Activated CD4-positive, alpha-beta T cell treated with anti-CD3 and anti-CD28 coated beads, Interleukin-2, amount 50 U/mL, for 1 hour (primary cell): ENCODE data around the gene EML2.
"Not testable (repeated sequence)": the region's sequence is repeated elsewhere in the genome, so short reads cannot be mapped to it uniquely, and the experiment has no call there.

ENCODE experiments used
- DNase-seq: peaks from one replicate; pipeline ENCODE4 v3.0.0-alpha.2; 2020

The EML2 gene

GRCh38 chr19:45615795-45616703, 23.1 kb downstream of the EML2 start:
- DNase-seq: peak; percentile 79

- DNase-seq: not testable (repeated sequence)
These were observed 24.1 kb downstream of the EML2 start for GRCh38 chr19:45615056-45615455.

GRCh38 chr19:45613926-45614725, 25.1 kb downstream of the EML2 start:
- no peak for DNase-seq

- no peak for DNase-seq
These were observed 30.2 kb downstream of the EML2 start for GRCh38 chr19:45608948-45609347.

- peak; percentile 25 for DNase-seq
These were observed 31.8 kb downstream of the EML2 start for GRCh38 chr19:45607071-45608029.

GRCh38 chr19:45601524-45602374, 37.4 kb downstream of the EML2 start, which contains the start of gene GPR4:
GPR4 (minus strand) TSS chr19:45602212; CDS start chr19:45591866, 10,346 bp downstream.
- DNase-seq: no peak

GRCh38 chr19:45601115-45601514, 38.1 kb downstream of the EML2 start:
- DNase-seq: no peak

- no peak for DNase-seq
These were observed 38.8 kb downstream of the EML2 start for GRCh38 chr19:45600340-45600885.

GRCh38 chr19:45599286-45599685, 39.9 kb downstream of the EML2 start:
- DNase-seq: no peak

- no peak for DNase-seq
These were observed 40.8 kb downstream of the EML2 start for GRCh38 chr19:45598267-45599001.

GRCh38 chr19:45597425-45598111, 41.6 kb downstream of the EML2 start:
- DNase-seq: no peak

- DNase-seq: no peak
These were observed 43.4 kb downstream of the EML2 start for GRCh38 chr19:45595814-45596213.

- no peak for DNase-seq
These were observed 45.7 kb downstream of the EML2 start for GRCh38 chr19:45593520-45593919.

GRCh38 chr19:45592366-45592765, 46.8 kb downstream of the EML2 start:
- no peak for DNase-seq

GRCh38 chr19:45591638-45592005, 47.6 kb downstream of the EML2 start:
- DNase-seq: no peak

- DNase-seq: peak; percentile 37
These were observed 48.1 kb downstream of the EML2 start for GRCh38 chr19:45591004-45591637.

GRCh38 chr19:45590300-45591003, 48.7 kb downstream of the EML2 start:
- no peak for DNase-seq

- DNase-seq: no peak
These were observed 49.4 kb downstream of the EML2 start for GRCh38 chr19:45589768-45590167.

- no peak for DNase-seq
These were observed 51.3 kb downstream of the EML2 start for GRCh38 chr19:45587873-45588272.
